ENCODE results near the gene MYO1D. TPM values are rescaled to one million over a fixed set of nuclear protein-coding genes. Genes with fewer than 3 reads are reported as not detected.

The MYO1D gene
- total RNA-seq, 1 experiment from 2014 or later, result 29.9 TPM

- ChIA-PET CTCF (interaction anchor here (1.3 to 4.2 kb wide), 2 partner anchors 12 to 20 kb away, joined by 3 to 34 read pairs; partner anchors contain the start of gene PSMD11), POLR2A (no interaction called here)
- H3K36me3 Mint-ChIP-seq, result peaks cover 66% of the 10 kb centered on the region
- no peaks in the 10 kb centered on the region for H3K9me3 Mint-ChIP-seq
- H3K4me1 Mint-ChIP-seq, result no peaks in the 10 kb centered on the region
- no peak for ATAC-seq
- no peak overlapping the region for H3K4me3 Mint-ChIP-seq
- no peaks in the 10 kb centered on the region for H3K27me3 Mint-ChIP-seq (ENCODE audit: low read depth)
- TF ChIP-seq NR1H2 (CRISPR knock-in tag; IDR thresholded peaks at IDR 0.05), result no peak
- no peak for TF ChIP-seq FOXP1 (CRISPR knock-in tag; IDR thresholded peaks at IDR 0.05; ENCODE audit: borderline replicate concordance)
- no peak for TF ChIP-seq TCF7 (CRISPR knock-in tag; IDR thresholded peaks at IDR 0.05; ENCODE audit: low read depth)
- TF ChIP-seq PRDM15 (CRISPR knock-in tag; IDR thresholded peaks at IDR 0.05), result no peak
- TF ChIP-seq ZNF263 (CRISPR knock-in tag; IDR thresholded peaks at IDR 0.05; ENCODE audit: low read depth), result no peak
- no peak for TF ChIP-seq HMGXB4 (CRISPR knock-in tag; IDR thresholded peaks at IDR 0.05)
- TF ChIP-seq ZSCAN18 (CRISPR knock-in tag; IDR thresholded peaks at IDR 0.05), result no peak
- TF ChIP-seq ZMAT4 (CRISPR knock-in tag; IDR thresholded peaks at IDR 0.05), result no peak
- TF ChIP-seq ZNF232 (CRISPR knock-in tag; IDR thresholded peaks at IDR 0.05), result no peak
- TF ChIP-seq ZNF317 (CRISPR knock-in tag; IDR thresholded peaks at IDR 0.05; ENCODE audit: borderline replicate concordance, low read depth), result no peak
- no peak for TF ChIP-seq E2F1 (CRISPR knock-in tag; IDR thresholded peaks at IDR 0.05)
- no peak for TF ChIP-seq ZNF219 (CRISPR knock-in tag; IDR thresholded peaks at IDR 0.05; ENCODE audit: borderline replicate concordance)
- TF ChIP-seq TP53 (CRISPR knock-in tag; IDR thresholded peaks at IDR 0.05), result no peak
- no peak for TF ChIP-seq SP1 (CRISPR knock-in tag; conservative IDR thresholded peaks at IDR 0.05)
- no peak for TF ChIP-seq ZNF425 (CRISPR knock-in tag; conservative IDR thresholded peaks at IDR 0.05)
- no peak for TF ChIP-seq CBFB (CRISPR knock-in tag; IDR thresholded peaks at IDR 0.05; ENCODE audit: low read depth)
- no peak for TF ChIP-seq NFYB (CRISPR knock-in tag; conservative IDR thresholded peaks at IDR 0.05; ENCODE audit: low read depth)
- TF ChIP-seq ZNF423 (CRISPR knock-in tag; IDR thresholded peaks at IDR 0.05), result no peak
- TF ChIP-seq MYBL2 (CRISPR knock-in tag; IDR thresholded peaks at IDR 0.05), result no peak
- no peak for DNase-seq (ENCODE audit: low spot score)
- H3K27ac Mint-ChIP-seq, result no peak overlapping the region
Observed at GRCh38 chr17:32464374-32464773, 412.6 kb downstream of the MYO1D start.
